ENCODE measurements around the gene PDGFA. TPM values are rescaled to one million over a fixed set of nuclear protein-coding genes. Genes with fewer than 3 reads are reported as not detected.

Gene PDGFA
- total and polyA plus RNA-seq, 9 donors = 3.7 to 35.5 (median 8.7) TPM

- intact Hi-C loops (cut with DNase I) = no loop called here
- no peak for TF ChIP-seq CTCF (IDR thresholded peaks at IDR 0.05)
- no peak for TF ChIP-seq EP300 (IDR thresholded peaks at IDR 0.05)
- TF ChIP-seq POLR2A (IDR thresholded peaks at IDR 0.05) = no peak
- no peaks in the 10 kb centered on the region for H3K9me3 ChIP-seq
- no peak for DNase-seq
- no peak overlapping the region for H3K4me3 ChIP-seq
- no peak overlapping the region for H3K27ac ChIP-seq
- 89 to 94% (median 90%) methylated on average over 52 to 55 of the region's 55 CpGs for WGBS, 3 donors
- no peaks in the 10 kb centered on the region for H3K4me1 ChIP-seq (ENCODE audit: insufficient read depth)
- H3K27me3 ChIP-seq = no peaks in the 10 kb centered on the region
- no peaks in the 10 kb centered on the region for H3K36me3 ChIP-seq
These were observed 25.9 kb downstream of the PDGFA start for GRCh38 chr7:493661-494251.

- no peaks in the 10 kb centered on the region for H3K27me3 ChIP-seq
- WGBS, 3 donors = 52 to 69% (median 65%) methylated on average over 8 of the region's 8 CpGs
- intact Hi-C loops (cut with DNase I) = no loop called here
- no peaks in the 10 kb centered on the region for H3K4me1 ChIP-seq (ENCODE audit: insufficient read depth)
- no peaks in the 10 kb centered on the region for H3K36me3 ChIP-seq
- H3K4me3 ChIP-seq = no peak overlapping the region
- DNase-seq = no peak
- no peaks in the 10 kb centered on the region for H3K9me3 ChIP-seq
- no peak for TF ChIP-seq CTCF (IDR thresholded peaks at IDR 0.05)
- no peak for TF ChIP-seq POLR2A (IDR thresholded peaks at IDR 0.05)
- TF ChIP-seq EP300 (IDR thresholded peaks at IDR 0.05) = no peak
- H3K27ac ChIP-seq = no peak overlapping the region
These were observed 27.0 kb downstream of the PDGFA start for GRCh38 chr7:492714-493065.

GRCh38 chr7:491958-492713 lies 27.5 kb downstream of the PDGFA start:
- DNase-seq = no peak
- intact Hi-C loops (cut with DNase I) = no loop called here
- TF ChIP-seq CTCF (IDR thresholded peaks at IDR 0.05) (no peak), EP300 (IDR thresholded peaks at IDR 0.05) (no peak), POLR2A (IDR thresholded peaks at IDR 0.05) (no peak)
- H3K27me3 ChIP-seq = no peaks in the 10 kb centered on the region
- H3K4me3 ChIP-seq = no peak overlapping the region
- no peak overlapping the region for H3K27ac ChIP-seq
- no peaks in the 10 kb centered on the region for H3K9me3 ChIP-seq
- no peaks in the 10 kb centered on the region for H3K36me3 ChIP-seq
- WGBS, 3 donors = 75 to 86% (median 80%) methylated on average over 15 of the region's 15 CpGs
- no peaks in the 10 kb centered on the region for H3K4me1 ChIP-seq (ENCODE audit: insufficient read depth)

- H3K36me3 ChIP-seq = no peaks in the 10 kb centered on the region
- TF ChIP-seq CTCF (IDR thresholded peaks at IDR 0.05) (no peak), POLR2A (IDR thresholded peaks at IDR 0.05) (no peak), EP300 (IDR thresholded peaks at IDR 0.05) (no peak)
- no peak overlapping the region for H3K27ac ChIP-seq
- H3K9me3 ChIP-seq = no peaks in the 10 kb centered on the region
- no peaks in the 10 kb centered on the region for H3K4me1 ChIP-seq (ENCODE audit: insufficient read depth)
- WGBS, 3 donors = 86 to 92% (median 88%) methylated on average over 22 of the region's 22 CpGs
- intact Hi-C loops (cut with DNase I) = no loop called here
- DNase-seq = no peak
- no peak overlapping the region for H3K4me3 ChIP-seq
- H3K27me3 ChIP-seq = no peaks in the 10 kb centered on the region
These were observed 28.2 kb downstream of the PDGFA start for GRCh38 chr7:491292-491957.

Data from ovary (tissue), 9 donors.